Left lobe of liver (tissue), 2 donors: Measurements from ENCODE around the gene TMEM82. TPM values are rescaled to one million over a fixed set of nuclear protein-coding genes. Genes with fewer than 3 reads are reported as not detected.
"Not testable (repeated sequence)": the region's sequence is repeated elsewhere in the genome, so short reads cannot be mapped to it uniquely, and the experiment has no call there.

Source experiments
- ATAC-seq: fragments of 200-7000 bp; cut with Tn5 transposase; one replicate; pipeline ENCODE4 v1.9.1; 2020; ENCODE audit warnings: mild to moderate bottlenecking, moderate library complexity
- DNase-seq: peaks from one replicate; pipeline ENCODE4 v3.0.0-alpha.2; 2020; ENCODE audit warnings: low spot score
- total RNA-seq: library from RNA; stranded (reverse); gene quantifications from one replicate; pipeline ENCODE4 v1.2.1, GENCODE V29; 2021
- donor health status: DM: no; HTN: no; CAD: no; lungs with moderate emphysema.
- donor health status: DM: no; HTN: yes; CAD: no.

Gene TMEM82
- total RNA-seq = 33.0 TPM

- peak; percentile 90 for DNase-seq
These were observed at the start of gene TMEM82 for GRCh38 chr1:15742339-15742801. TSS of gene TMEM82 (plus strand) at chr1:15742499. CDS start at chr1:15742560, 61 bp downstream.

GRCh38 chr1:15693371-15693770 is 48.9 kb upstream of the TMEM82 start:
- no peak for ATAC-seq
- DNase-seq = no peak

More at GRCh38 chr1:15742339-15742801, at the start of gene TMEM82:
- ATAC-seq = peak; percentile 83

GRCh38 chr1:15696956-15697521 is 45.3 kb upstream of the TMEM82 start:
- ATAC-seq = peak; percentile 39
- no peak for DNase-seq

- ATAC-seq (no peak), DNase-seq (no peak)
These were observed 44.1 kb upstream of the TMEM82 start for GRCh38 chr1:15698201-15698600.

- not testable (repeated sequence) for DNase-seq, ATAC-seq
These were observed 43.0 kb upstream of the TMEM82 start for GRCh38 chr1:15699321-15699720.

GRCh38 chr1:15700508-15700907 is 41.8 kb upstream of the TMEM82 start:
- ATAC-seq (no peak), DNase-seq (no peak)

GRCh38 chr1:15701784-15702183 is 40.5 kb upstream of the TMEM82 start:
- no peak for DNase-seq
- no peak for ATAC-seq

GRCh38 chr1:15702722-15703550 is 39.4 kb upstream of the TMEM82 start:
- no peak for DNase-seq
- ATAC-seq = peak; percentile 80

- peak; percentile 80 for ATAC-seq
- DNase-seq = no peak
These were observed 38.7 kb upstream of the TMEM82 start for GRCh38 chr1:15703562-15703961.

- DNase-seq = no peak
- ATAC-seq = no peak
These were observed 37.6 kb upstream of the TMEM82 start for GRCh38 chr1:15704526-15705183.

- no peak for ATAC-seq
- DNase-seq = no peak
These were observed 37.1 kb upstream of the TMEM82 start for GRCh38 chr1:15705184-15705566.

GRCh38 chr1:15706751-15707150 is 35.5 kb upstream of the TMEM82 start:
- no peak for ATAC-seq

GRCh38 chr1:15707239-15707925 is 34.9 kb upstream of the TMEM82 start:
- ATAC-seq (no peak), DNase-seq (no peak)

More at GRCh38 chr1:15706751-15707150, 35.5 kb upstream of the TMEM82 start:
- DNase-seq = no peak

GRCh38 chr1:15708486-15709137 is 33.7 kb upstream of the TMEM82 start:
- DNase-seq (no peak), ATAC-seq (no peak)

GRCh38 chr1:15709226-15709625 is 33.1 kb upstream of the TMEM82 start:
- no peak for DNase-seq

GRCh38 chr1:15712168-15712567 is 30.1 kb upstream of the TMEM82 start:
- DNase-seq (no peak), ATAC-seq (no peak)

More at GRCh38 chr1:15709226-15709625, 33.1 kb upstream of the TMEM82 start:
- ATAC-seq = no peak

GRCh38 chr1:15714406-15715136 is 27.7 kb upstream of the TMEM82 start:
- ATAC-seq (no peak), DNase-seq (no peak)

GRCh38 chr1:15717418-15718125 is 24.7 kb upstream of the TMEM82 start:
- no peak for DNase-seq
- ATAC-seq = peak; percentile 27

GRCh38 chr1:15718199-15718601 is 24.1 kb upstream of the TMEM82 start:
- peak; percentile 74 for ATAC-seq

More at GRCh38 chr1:15718199-15718601, 24.1 kb upstream of the TMEM82 start:
- DNase-seq = peak; percentile 76
